Activated naive CD8-positive, alpha-beta T cell treated with anti-CD3 and anti-CD28 coated beads, Interleukin-2, amount 10 ng/mL, durations not matched to agents 7 days and 5 days (primary cell): ENCODE data around the gene WDR20. TPM values are rescaled to one million over a fixed set of nuclear protein-coding genes. Genes with fewer than 3 reads are reported as not detected.

ENCODE experiments used
- ATAC-seq: fragments of 150-1000 bp; cut with Tn5 transposase; one replicate; pipeline ENCODE4 v1.10.0; 2021; ENCODE audit warnings: low read depth, moderate library complexity
- POLR2A ChIA-PET: fragments of 350-600 bp; sonication (Branson Sonifier 250); formaldehyde crosslinking; loops from one replicate; lab custom pipeline; 2021; ENCODE audit warnings: antibody characterized with exemption; lab: Charles Lee
- DNase-seq: peaks from one replicate; pipeline ENCODE4 v3.0.0; 2021
- H3K27ac Mint-ChIP-seq: one replicate; pipeline ENCODE4 v1.8.0; 2022; ENCODE audit warnings: mild to moderate bottlenecking, mixed read lengths
- H3K27me3 Mint-ChIP-seq: one replicate; pipeline ENCODE4 v1.8.0; 2022; ENCODE audit warnings: mild to moderate bottlenecking, moderate library complexity, mixed read lengths
- H3K36me3 Mint-ChIP-seq: one replicate; pipeline ENCODE4 v1.8.0; 2021; ENCODE audit warnings: mild to moderate bottlenecking, mixed read lengths
- H3K4me1 Mint-ChIP-seq: one replicate; pipeline ENCODE4 v1.8.0; 2021; ENCODE audit warnings: mixed read lengths
- H3K4me3 Mint-ChIP-seq: one replicate; pipeline ENCODE4 v1.8.0; 2022; ENCODE audit warnings: mild to moderate bottlenecking, moderate library complexity, mixed read lengths
- H3K9me3 Mint-ChIP-seq: one replicate; pipeline ENCODE4 v1.8.0; 2021; ENCODE audit warnings: mixed read lengths
- total RNA-seq, 2 experiments: library from RNA; stranded (reverse); gene quantifications; one replicate each; pipeline ENCODE4 v1.2.3, GENCODE V29; 2021

WDR20 gene
- total RNA-seq, 2 experiments from 2014 or later = 38.6 to 38.8 TPM

DNA sequence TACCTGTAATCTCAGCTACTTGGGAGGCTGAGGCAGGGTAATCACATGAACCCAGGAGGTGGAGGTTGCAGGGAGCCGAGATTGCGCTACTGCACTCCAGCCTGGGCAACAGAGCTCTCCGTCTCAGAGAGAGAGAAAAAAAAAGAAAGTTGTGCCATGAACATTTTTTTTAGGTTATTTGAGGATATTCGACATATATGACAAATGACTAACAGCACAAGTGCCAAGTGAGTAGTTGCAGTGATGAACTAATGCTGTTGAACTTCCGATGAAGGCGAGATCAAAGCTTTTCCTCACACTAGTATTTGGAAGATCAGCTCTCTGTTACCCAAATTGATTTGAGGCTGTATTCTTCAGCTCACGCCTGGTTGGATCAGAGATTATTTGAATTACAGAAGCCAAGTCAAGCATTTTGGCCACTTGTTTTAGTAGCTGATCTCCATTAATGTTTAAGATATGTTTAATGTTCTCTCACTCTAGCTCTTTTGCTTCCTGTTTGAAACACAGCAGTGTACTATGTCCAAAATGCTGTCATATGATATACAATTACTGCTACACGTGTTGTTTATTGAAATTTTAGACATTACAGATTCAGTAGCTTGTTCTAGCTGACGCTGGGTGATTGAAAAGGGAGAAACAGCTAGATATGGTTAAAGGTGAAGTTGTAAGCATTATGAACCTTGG lies 43.4 kb downstream of the WDR20 start:
- Mint-ChIP-seq H3K36me3 (no peaks in the 10 kb centered on the region), H3K4me3 (no peak overlapping the region), H3K27ac (no peak overlapping the region), H3K4me1 (peaks cover 22% of the 10 kb centered on the region), H3K27me3 (no peaks in the 10 kb centered on the region), H3K9me3 (no peaks in the 10 kb centered on the region)
- POLR2A ChIA-PET = no interaction called here
- DNase-seq = no peak
- no peak for ATAC-seq

DNA sequence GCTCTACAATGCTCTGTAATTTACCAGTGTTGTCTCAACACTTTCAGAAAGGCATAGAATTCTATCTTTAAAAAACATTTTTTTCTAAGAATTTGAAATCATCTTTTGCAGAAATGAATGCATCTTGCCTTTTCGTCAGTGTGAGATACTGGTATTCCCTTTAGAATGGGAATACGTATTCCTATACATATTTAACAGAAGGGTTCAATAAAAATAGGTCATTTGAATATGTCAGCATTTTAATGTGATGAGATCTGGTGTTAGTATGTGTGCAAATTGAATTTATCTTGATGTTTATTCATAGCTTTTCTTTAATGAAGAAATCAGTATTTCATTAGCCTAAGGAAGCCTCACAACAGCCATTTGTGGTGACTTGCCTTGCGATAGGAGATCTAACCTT lies 44.2 kb downstream of the WDR20 start:
- Mint-ChIP-seq H3K9me3 (no peaks in the 10 kb centered on the region), H3K4me3 (no peak overlapping the region), H3K27ac (no peak overlapping the region), H3K36me3 (no peaks in the 10 kb centered on the region), H3K27me3 (no peaks in the 10 kb centered on the region), H3K4me1 (peaks cover 22% of the 10 kb centered on the region)
- POLR2A ChIA-PET = no interaction called here
- ATAC-seq (no peak), DNase-seq (no peak)

DNA sequence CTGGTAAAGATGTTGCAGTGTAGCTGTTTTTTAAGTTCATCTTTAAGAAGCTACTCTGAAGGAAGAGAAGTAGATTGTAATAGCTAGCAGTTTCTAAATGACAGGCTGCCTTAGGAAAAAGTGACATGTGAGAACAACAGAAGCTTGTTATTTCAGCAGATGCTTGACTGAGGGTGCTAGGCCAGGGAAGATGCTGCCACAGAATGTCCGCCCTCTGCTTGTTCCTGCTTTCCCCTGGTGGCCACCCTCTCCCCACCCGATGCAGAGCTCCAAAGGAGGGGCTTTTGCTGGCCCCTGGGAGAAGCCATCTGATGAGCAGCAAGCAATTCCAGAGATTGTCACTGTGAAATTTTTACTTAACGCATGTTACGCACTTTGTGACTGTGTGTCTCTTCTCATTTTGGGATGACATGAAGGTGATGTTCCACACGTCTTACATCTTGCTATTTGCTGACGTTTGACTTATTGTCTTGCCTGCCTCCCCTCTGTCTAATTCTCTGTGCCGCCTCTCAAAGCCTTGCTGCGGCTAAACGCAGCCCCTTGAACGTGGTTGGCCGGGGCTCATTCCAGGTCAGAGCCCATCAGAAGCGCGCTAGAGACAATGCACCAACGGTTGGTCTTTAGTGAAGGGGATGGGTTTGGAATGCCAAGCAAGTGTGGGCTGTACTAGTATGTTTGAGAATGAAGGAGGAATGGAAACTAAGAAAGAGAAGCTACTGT lies 44.8 kb downstream of the WDR20 start:
- Mint-ChIP-seq H3K4me3 (no peak overlapping the region), H3K27ac (no peak overlapping the region), H3K4me1 (peaks cover 22% of the 10 kb centered on the region), H3K27me3 (no peaks in the 10 kb centered on the region), H3K9me3 (no peaks in the 10 kb centered on the region), H3K36me3 (no peaks in the 10 kb centered on the region)
- ATAC-seq = no peak
- DNase-seq = no peak
- POLR2A ChIA-PET = no interaction called here

DNA sequence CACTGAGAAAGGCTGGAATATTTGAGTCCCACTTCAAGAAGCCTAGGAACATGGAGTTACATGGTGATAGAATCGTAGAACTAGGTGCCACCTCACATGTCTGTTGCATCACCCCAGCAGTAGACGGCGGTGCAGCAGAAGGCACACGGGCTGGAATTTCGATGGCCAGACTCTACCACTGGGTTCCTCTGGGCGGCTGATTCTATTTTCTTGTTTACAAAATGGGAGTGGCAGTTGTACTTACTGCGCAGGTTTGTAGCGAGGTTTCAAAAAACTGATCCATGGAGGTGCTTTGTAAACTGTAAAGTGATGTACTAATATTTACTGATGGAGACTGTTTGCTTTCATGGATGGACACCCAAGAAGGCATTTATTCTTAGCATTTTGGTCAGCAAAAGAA lies 45.7 kb downstream of the WDR20 start:
- ATAC-seq (no peak), DNase-seq (no peak)
- H3K27ac Mint-ChIP-seq = no peak overlapping the region
- H3K36me3 Mint-ChIP-seq = no peaks in the 10 kb centered on the region
- H3K4me3 Mint-ChIP-seq = no peak overlapping the region
- peaks cover 25% of the 10 kb centered on the region for H3K4me1 Mint-ChIP-seq
- H3K27me3 Mint-ChIP-seq = no peaks in the 10 kb centered on the region
- no peaks in the 10 kb centered on the region for H3K9me3 Mint-ChIP-seq
- POLR2A ChIA-PET = no interaction called here

DNA sequence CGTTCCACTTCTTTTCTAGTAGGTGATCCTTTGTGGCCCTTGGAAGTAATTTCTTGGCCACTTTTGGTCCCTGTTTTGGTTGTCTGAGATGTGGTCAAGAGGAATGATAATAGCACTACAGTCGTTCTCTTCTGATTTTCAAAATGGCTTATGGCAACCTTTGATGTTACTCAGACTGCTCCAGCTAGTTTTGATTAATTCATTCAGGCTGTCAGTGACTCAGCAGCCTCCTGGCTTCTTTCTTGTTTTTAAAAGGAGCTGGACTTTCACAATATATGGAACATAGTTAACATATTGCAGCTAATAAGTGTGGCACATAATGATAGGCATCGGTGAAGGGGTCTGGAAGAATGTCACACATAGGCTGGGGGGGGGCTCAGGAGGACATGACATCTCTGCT lies 47.3 kb downstream of the WDR20 start:
- POLR2A ChIA-PET = no interaction called here

DNA sequence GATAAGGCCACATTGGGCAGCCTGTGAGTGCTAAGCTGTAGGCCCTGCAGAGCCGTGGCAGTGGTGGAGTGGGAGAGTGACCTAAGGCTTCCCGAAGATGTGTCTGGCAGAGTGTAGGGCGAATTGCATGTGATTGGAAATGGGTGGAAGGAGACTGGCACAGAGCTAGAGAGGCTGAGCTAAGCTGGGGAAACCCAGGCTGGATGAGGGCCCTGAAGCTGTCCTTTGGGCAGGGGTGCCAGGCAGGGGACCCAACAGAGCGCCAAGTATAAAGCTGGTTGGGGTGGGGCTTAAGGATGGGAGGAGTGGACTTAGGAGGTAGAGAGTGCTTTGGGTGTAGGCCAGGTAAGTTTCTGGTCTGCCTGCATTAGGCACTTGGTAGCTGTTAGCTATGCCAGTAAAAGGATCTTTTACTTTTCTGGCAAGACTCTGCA lies 47.9 kb downstream of the WDR20 start:
- peak overlapping the region; percentile 2 for H3K27ac Mint-ChIP-seq
- no peaks in the 10 kb centered on the region for H3K9me3 Mint-ChIP-seq
- no peaks in the 10 kb centered on the region for H3K36me3 Mint-ChIP-seq
- no peak overlapping the region for H3K4me3 Mint-ChIP-seq
- DNase-seq (no peak), ATAC-seq (no peak)
- H3K27me3 Mint-ChIP-seq = no peaks in the 10 kb centered on the region
- POLR2A ChIA-PET = no interaction called here
- peaks cover 21% of the 10 kb centered on the region for H3K4me1 Mint-ChIP-seq

More for the DNA sequence above, 47.3 kb downstream of the WDR20 start:
- H3K9me3 Mint-ChIP-seq = no peaks in the 10 kb centered on the region
- DNase-seq (no peak), ATAC-seq (no peak)
- no peak overlapping the region for H3K4me3 Mint-ChIP-seq
- H3K4me1 Mint-ChIP-seq = peaks cover 23% of the 10 kb centered on the region
- no peaks in the 10 kb centered on the region for H3K36me3 Mint-ChIP-seq
- H3K27ac Mint-ChIP-seq = peak overlapping the region; percentile 2
- H3K27me3 Mint-ChIP-seq = no peaks in the 10 kb centered on the region

DNA sequence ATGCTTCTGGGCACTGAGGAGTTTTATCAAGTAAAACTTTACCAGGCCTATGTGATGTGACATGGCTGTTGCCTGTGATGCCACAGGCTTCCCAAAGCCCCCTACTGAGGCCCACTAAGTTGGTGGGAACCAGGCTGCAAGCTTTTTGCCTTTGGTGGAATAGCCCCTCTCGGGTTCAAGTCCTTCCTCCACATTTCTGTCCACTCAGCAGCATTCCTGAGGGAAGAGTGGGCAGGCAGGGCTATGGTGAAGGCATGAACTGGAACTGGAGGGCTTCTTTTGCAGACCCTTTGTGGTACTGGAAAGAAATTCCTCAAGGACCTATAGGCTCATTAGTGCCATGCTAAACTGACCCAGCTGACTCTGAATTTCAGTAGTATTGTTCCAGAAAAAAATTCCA lies 48.5 kb downstream of the WDR20 start:
- Mint-ChIP-seq H3K27ac (no peak overlapping the region), H3K4me3 (no peak overlapping the region), H3K9me3 (no peaks in the 10 kb centered on the region), H3K27me3 (no peaks in the 10 kb centered on the region), H3K36me3 (no peaks in the 10 kb centered on the region), H3K4me1 (peaks cover 18% of the 10 kb centered on the region)
- POLR2A ChIA-PET = no interaction called here
- DNase-seq (no peak), ATAC-seq (no peak)

DNA sequence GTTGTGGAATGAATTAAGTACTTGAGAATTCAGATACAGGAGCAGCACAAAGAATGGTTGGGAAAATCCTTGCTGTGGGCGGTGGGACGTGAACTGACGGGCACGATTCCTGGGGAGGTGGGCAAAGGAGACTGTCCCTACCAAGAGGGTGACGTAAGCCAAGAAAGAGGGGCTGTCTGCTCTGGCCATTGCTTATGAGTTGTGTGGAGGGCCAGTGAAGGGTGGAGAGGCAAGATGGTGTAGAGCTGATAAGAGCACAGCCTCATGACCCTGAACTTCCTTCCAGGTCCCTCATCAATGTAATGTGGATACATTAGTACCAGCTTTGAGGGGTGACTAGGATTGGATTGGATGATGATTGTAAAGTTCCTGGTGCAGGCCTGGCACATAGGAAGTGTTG lies 50.2 kb downstream of the WDR20 start:
- DNase-seq (no peak), ATAC-seq (no peak)
- Mint-ChIP-seq H3K27ac (no peak overlapping the region), H3K27me3 (no peaks in the 10 kb centered on the region), H3K36me3 (peaks cover 1% of the 10 kb centered on the region), H3K4me3 (no peak overlapping the region), H3K4me1 (peaks cover 18% of the 10 kb centered on the region), H3K9me3 (no peaks in the 10 kb centered on the region)
- POLR2A ChIA-PET = no interaction called here

DNA sequence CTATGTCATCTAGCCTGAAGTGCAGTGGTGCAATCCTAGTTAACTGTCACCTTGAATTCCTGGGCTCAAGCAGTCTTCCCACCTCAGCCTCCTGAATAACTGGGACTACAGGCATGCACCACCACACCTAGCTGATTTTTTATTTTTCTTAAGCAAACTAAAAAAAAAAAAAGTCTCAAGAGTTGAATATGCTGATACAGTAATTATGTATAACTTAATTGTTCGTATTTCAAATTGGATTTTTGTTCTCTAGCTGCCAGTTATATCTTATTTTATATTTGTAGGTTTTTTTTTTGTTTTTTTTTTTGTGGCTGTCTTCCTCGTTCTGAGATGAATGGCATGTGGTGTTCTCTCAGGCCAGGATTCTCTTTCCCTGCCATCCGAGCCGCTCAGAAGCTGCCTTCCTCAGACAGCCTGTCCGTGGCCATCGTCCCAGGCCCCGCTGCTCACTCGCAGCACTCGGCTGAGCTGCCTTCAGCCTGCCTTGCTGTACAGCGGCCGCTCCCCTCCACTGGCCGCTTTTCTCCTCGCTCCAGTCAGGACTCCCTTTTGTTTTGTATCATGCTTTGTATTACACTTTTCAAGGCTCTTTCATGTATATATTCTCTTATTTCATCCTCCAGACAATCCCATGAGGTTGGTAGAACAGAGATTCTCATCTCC lies 53.3 kb downstream of the WDR20 start:
- H3K27ac Mint-ChIP-seq = no peak overlapping the region
- no peaks in the 10 kb centered on the region for H3K27me3 Mint-ChIP-seq
- no peaks in the 10 kb centered on the region for H3K9me3 Mint-ChIP-seq
- no peak for DNase-seq
- H3K4me1 Mint-ChIP-seq = peaks cover 26% of the 10 kb centered on the region
- H3K4me3 Mint-ChIP-seq = no peak overlapping the region
- peaks cover 21% of the 10 kb centered on the region for H3K36me3 Mint-ChIP-seq
- POLR2A ChIA-PET = no interaction called here
- ATAC-seq = no peak

DNA sequence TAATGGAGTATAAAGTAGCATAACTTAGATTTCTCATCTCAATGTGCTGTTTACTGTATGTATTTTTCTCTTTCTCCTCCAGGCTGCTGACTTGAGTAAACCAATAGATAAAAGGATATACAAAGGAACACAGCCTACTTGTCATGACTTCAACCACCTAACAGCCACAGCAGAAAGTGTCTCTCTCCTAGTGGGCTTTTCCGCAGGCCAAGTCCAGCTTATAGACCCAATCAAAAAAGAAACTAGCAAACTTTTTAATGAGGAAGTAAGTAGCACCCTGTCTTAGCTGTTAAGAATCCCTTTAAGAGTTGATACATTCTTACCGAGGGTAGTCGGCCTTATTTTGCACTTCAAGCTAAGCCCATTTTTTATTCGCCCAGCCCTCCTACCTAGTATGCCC lies 55.2 kb downstream of the WDR20 start:
- ATAC-seq = no peak
- H3K4me1 Mint-ChIP-seq = peaks cover 28% of the 10 kb centered on the region
- H3K9me3 Mint-ChIP-seq = no peaks in the 10 kb centered on the region
- no peak for DNase-seq
- H3K36me3 Mint-ChIP-seq = peaks cover 31% of the 10 kb centered on the region
- H3K4me3 Mint-ChIP-seq = no peak overlapping the region
- no peak overlapping the region for H3K27ac Mint-ChIP-seq
- no peaks in the 10 kb centered on the region for H3K27me3 Mint-ChIP-seq
- POLR2A ChIA-PET = no interaction called here

DNA sequence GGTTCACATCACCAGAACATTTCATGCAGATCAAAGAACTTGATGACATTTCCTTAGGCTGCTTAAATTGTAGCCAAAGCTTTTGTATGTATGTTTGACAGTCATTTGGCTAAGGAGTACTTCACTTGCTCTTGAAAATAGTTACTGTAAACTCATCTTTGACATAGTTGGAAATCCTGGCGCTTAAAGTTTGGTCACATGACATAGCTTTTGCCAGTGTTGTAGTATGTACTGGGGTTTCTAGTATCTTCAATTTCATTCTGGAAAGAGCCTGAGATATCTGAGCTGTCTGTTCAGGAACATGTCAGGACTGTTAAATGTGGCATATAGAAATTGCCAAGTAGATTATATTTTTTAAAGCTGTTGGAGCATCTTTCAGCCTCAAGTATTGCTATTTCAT lies 55.7 kb downstream of the WDR20 start:
- H3K27me3 Mint-ChIP-seq = no peaks in the 10 kb centered on the region
- H3K4me3 Mint-ChIP-seq = no peak overlapping the region
- H3K9me3 Mint-ChIP-seq = no peaks in the 10 kb centered on the region
- peaks cover 32% of the 10 kb centered on the region for H3K36me3 Mint-ChIP-seq
- POLR2A ChIA-PET = no interaction called here
- H3K27ac Mint-ChIP-seq = no peak overlapping the region
- peaks cover 32% of the 10 kb centered on the region for H3K4me1 Mint-ChIP-seq
- ATAC-seq (no peak), DNase-seq (no peak)

DNA sequence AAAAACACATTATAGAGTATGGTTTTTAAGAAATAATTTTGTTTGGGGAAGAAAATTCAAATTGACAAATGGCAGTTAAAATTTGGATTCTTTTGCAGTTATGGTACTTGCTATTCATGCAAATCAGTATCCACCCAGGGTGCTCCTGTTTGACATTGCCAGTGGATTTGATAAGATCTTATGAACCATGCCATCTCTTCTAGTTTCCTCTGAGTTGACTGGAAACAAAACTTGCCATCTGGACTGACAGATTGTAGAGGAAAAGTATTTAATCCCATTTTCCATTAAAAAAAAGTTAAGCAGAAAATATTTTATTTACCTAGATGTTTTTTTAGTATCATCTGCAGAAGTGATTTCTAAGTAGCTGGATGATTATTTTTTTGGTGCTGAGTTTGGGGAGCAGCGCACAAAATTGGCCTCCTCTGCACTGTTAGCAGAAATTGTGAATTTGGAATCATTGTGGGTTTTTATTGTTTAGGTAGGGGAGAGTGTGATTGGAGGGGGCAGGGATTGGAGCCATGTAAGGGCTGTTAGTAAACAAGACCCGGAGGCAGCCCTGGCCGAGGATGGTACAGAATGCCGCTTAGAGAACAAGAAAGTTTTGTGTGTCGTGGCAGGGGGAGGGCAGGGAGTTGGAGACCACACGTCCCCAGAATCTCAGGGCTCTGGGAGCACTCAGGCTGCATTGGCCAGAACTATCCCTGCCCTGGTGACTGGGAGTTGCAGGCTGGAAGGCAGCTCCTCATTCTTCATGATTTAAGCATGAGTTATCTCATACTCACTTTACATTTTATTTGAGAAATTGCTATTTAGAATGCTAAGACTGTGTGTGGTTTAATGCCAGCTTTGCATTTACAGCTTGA lies 56.6 kb downstream of the WDR20 start:
- peak overlapping the region; percentile 19 for H3K27ac Mint-ChIP-seq
- peaks cover 40% of the 10 kb centered on the region for H3K4me1 Mint-ChIP-seq
- no peaks in the 10 kb centered on the region for H3K27me3 Mint-ChIP-seq

DNA sequence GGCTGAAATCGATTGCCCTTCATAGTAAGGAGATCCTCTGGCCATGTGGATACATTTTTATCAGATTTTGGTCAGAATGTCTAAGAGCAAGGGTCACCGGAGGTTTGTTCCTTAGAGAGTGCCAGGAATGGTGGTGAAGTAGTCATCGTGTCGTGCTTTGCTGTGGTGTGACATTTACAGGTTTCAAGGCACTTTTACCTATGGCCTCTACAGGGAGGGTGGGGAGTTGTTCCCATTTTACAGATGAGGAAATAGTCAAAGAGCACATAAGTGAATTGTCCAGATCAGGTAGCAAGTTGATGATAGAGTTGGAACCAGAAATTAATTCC lies 57.2 kb downstream of the WDR20 start:
- no peaks in the 10 kb centered on the region for H3K9me3 Mint-ChIP-seq
- no peaks in the 10 kb centered on the region for H3K27me3 Mint-ChIP-seq
- H3K4me3 Mint-ChIP-seq = no peak overlapping the region
- no peak overlapping the region for H3K27ac Mint-ChIP-seq
- DNase-seq (no peak), ATAC-seq (no peak)
- POLR2A ChIA-PET = interaction anchor here (0.8 kb wide), 1 partner anchor 15 kb away, joined by 3 read pairs; no protein-coding TSS in a partner anchor
- H3K4me1 Mint-ChIP-seq = peaks cover 42% of the 10 kb centered on the region
- peaks cover 34% of the 10 kb centered on the region for H3K36me3 Mint-ChIP-seq

More for the DNA sequence above, 56.6 kb downstream of the WDR20 start:
- Mint-ChIP-seq H3K4me3 (no peak overlapping the region), H3K36me3 (peaks cover 32% of the 10 kb centered on the region), H3K9me3 (no peaks in the 10 kb centered on the region)
- POLR2A ChIA-PET = no interaction called here
- DNase-seq (no peak), ATAC-seq (no peak)
